Astrocyte of the spinal cord (primary cell): ENCODE results near the gene PTPN3.
A peak's percentile ranks its signal among the peaks of the same experiment; 100 is the strongest.
"Not testable (repeated sequence)": the region's sequence is repeated elsewhere in the genome, so short reads cannot be mapped to it uniquely, and the experiment has no call there.

Experiments
- DNase-seq: peaks from one replicate; pipeline ENCODE4 v3.0.0; 2011; ENCODE audit warnings: low read depth, low spot score
- H3K4me3 ChIP-seq: 2 replicates; pipeline ENCODE4 v1.5.1; 2011; ENCODE audit warnings: low read depth, mild to moderate bottlenecking, low read length, moderate library complexity
- CTCF ChIP-seq: IDR thresholded peaks from 2 replicates; pipeline ENCODE4 v1.5.1; 2012; ENCODE audit warnings: low read depth, mild to moderate bottlenecking, low read length, inconsistent platforms
- in situ Hi-C: cut with HindIII; loops from 2 replicates; pipeline ENCODE4 v1.10.0; 2017; ENCODE audit warnings: low sequenced_read_pairs

The PTPN3 gene

DNA sequence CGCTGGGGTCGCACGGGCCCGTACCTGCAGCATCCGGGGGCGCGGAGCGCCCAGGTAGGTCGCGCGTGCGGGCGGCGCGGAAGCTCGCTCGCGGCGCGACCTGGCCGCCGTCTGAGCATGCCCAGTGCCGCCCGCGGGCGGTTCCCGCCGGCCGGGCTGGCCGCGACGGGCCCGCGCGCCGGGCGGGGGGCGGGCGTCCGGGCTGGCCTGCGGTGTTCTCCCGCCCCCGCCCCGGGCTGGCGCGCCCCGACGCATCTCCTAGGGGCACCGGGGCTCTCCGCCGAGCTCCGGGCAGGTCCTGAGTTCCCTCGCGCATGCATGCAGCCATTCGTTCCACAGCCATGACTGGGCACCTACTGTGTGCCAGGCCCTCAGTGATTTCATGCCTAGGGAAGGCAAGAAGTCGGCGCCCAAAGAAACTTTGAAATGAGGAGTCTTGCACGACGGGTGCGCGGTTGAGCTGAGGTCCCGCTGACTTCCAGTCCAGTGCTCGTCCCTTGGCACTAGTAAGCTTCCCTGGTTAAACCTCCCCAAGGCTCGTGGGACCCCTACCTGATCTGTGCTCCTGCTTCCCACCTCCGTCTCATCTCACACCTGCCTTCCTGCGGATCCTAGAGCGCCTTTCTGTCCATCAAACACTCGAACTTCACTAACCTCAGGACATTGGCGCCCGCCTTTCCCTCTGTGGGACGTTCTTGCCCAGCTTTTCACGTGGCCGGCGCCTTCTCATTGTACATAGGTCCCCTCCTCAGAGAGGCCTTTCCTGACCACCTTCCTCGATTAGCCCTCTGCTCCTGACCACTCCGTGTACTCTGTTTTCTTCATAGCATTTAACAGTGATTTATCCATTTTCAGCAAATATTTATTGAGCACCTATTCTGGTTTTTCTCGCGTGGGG is at the start of gene PTPN3:
PTPN3 (minus strand) TSS at position 113 of the 898 bp plus-strand sequence. CDS start 34,873 bp downstream, outside the sequence.
- in situ Hi-C loops, result no loop called here
- peak within 1 kb of the TSS; percentile 41 for H3K4me3 ChIP-seq
- no peak for DNase-seq
- TF ChIP-seq CTCF, result no peak

DNA sequence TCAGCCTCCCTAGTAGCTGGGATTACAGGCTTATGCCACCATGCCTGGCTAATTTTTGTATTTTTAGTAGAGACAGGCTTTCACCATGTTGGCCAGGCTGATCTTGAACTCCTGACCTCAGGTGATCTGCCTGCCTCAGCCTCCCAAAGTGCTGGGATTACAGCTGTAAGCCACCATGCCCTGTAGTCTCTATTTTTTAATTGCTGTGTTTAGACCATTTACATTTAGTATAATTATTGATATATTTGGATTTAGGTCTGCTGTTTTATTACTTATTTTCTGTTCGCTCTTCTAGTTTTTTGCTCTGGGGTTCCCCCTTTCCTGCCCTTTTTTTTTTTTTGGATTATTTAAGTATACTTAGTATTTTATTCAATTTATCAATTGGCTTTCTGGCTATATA is 46.8 kb upstream of the PTPN3 start:
- DNase-seq, H3K4me3 ChIP-seq, in situ Hi-C loops: not testable (repeated sequence)

- DNase-seq, result no peak
- no peak for TF ChIP-seq CTCF
- H3K4me3 ChIP-seq, result no peak overlapping the region
- in situ Hi-C loops, result no loop called here
These were observed 44.8 kb upstream of the PTPN3 start for GRCh38 chr9:109542922-109543321.

- no peak overlapping the region for H3K4me3 ChIP-seq
- TF ChIP-seq CTCF, result no peak
- in situ Hi-C loops, result no loop called here
- no peak for DNase-seq
These were observed 40.2 kb upstream of the PTPN3 start for GRCh38 chr9:109538346-109538745.

GRCh38 chr9:109537288-109537687 is 39.2 kb upstream of the PTPN3 start:
- TF ChIP-seq CTCF, result no peak
- no peak for DNase-seq
- H3K4me3 ChIP-seq, result no peak overlapping the region
- in situ Hi-C loops, result no loop called here

- H3K4me3 ChIP-seq, result no peak overlapping the region
- no peak for TF ChIP-seq CTCF
- in situ Hi-C loops, result no loop called here
- no peak for DNase-seq
These were observed 38.8 kb upstream of the PTPN3 start for GRCh38 chr9:109536859-109537258.

DNA sequence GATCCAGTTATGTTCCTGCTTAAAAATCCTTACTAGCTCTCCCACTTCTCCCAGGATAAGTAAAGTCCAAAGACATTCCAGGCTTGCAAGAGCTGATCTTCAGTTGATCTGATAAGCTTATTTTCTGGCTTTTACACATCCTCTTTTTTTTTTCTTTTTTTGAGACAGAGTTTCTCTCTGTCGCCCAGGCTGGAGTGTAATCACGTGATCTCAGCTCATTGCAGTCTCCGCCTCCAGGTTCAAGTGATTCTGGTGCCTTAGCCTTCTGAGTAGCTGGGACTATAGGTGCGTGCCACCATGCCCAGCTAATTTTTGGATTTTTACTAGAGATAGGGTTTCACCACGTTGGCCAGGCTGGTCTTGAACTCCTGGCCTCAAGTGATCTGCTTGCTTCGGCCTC is 37.3 kb upstream of the PTPN3 start:
- in situ Hi-C loops, result no loop called here
- TF ChIP-seq CTCF, result no peak

More for the DNA sequence above, 37.3 kb upstream of the PTPN3 start:
- no peak for DNase-seq
- no peak overlapping the region for H3K4me3 ChIP-seq
